Naive thymus-derived CD8-positive, alpha-beta T cell (primary cell): ENCODE data around the gene GCSAML. TPM values are rescaled to one million over a fixed set of nuclear protein-coding genes. Genes with fewer than 3 reads are reported as not detected.

ENCODE experiments used
- ATAC-seq, 2 donors: fragments of 150-1000 bp; cut with Tn5 transposase in 1 of 2; sonication (Bioruptor Pico), chemical (Tn5 transposase) in 1 of 2; 1 replicate in 1 of 2; 2 replicates in 1 of 2; pipeline ENCODE4 v1.10.0; 2021; ENCODE audit warnings: mild to moderate bottlenecking in 2 of 2, moderate library complexity in 2 of 2
- POLR2A ChIA-PET: fragments of 350-600 bp; sonication (Branson Sonifier 250); formaldehyde crosslinking; loops from one replicate; lab custom pipeline; 2021; ENCODE audit warnings: antibody characterized with exemption; lab: Charles Lee
- DNase-seq, 10 donors: peaks; one replicate each; pipeline versions ENCODE4 v3.0.0 to v3.0.0-alpha.2; 2020 to 2022
- H3K27ac Mint-ChIP-seq, 10 donors: one replicate each; pipeline ENCODE4 v1.8.0; 2020 to 2022; ENCODE audit warnings: mild to moderate bottlenecking in 10 of 10, mixed read lengths in 10 of 10, moderate library complexity in 4 of 10, inconsistent platforms in 1 of 10
- H3K27me3 Mint-ChIP-seq, 5 donors: one replicate each; pipeline ENCODE4 v1.8.0; 2021 to 2022; ENCODE audit warnings: mixed read lengths in 5 of 5
- H3K36me3 Mint-ChIP-seq, 3 donors: one replicate each; pipeline ENCODE4 v1.8.0; 2020 to 2022; ENCODE audit warnings: mixed read lengths in 3 of 3, mild to moderate bottlenecking in 2 of 3, inconsistent platforms in 1 of 3
- H3K4me1 Mint-ChIP-seq, 4 donors: one replicate each; pipeline ENCODE4 v1.8.0; 2021 to 2022; ENCODE audit warnings: mixed read lengths in 4 of 4
- H3K4me3 Mint-ChIP-seq, 10 donors: one replicate each; pipeline ENCODE4 v1.8.0; 2020 to 2022; ENCODE audit warnings: mild to moderate bottlenecking in 10 of 10, mixed read lengths in 10 of 10, moderate library complexity in 6 of 10, inconsistent platforms in 1 of 10
- H3K9me3 Mint-ChIP-seq, 9 donors: one replicate each; pipeline ENCODE4 v1.8.0; 2020 to 2022; ENCODE audit warnings: mixed read lengths in 9 of 9, mild to moderate bottlenecking in 3 of 9, inconsistent platforms in 1 of 9, moderate library complexity in 1 of 9
- polyA plus RNA-seq, 3 donors: library from polyadenylated mRNA; unstranded; fragments of 300-500 nt; fragmentation: Illumina TruSeq; gene quantifications; one replicate each; pipeline ENCODE4 v1.2.3, GENCODE V29; 2021
- total RNA-seq, 8 experiments: library from RNA in 2 of 8; stranded (reverse) in 2 of 8; gene quantifications; one replicate each; pipeline ENCODE4 v1.2.3 and lab custom pipeline; 2021 to 2026

The GCSAML gene
- total and polyA plus RNA-seq, 5 experiments from 2014 or later, result 0.75 TPM; not detected in 4

DNA sequence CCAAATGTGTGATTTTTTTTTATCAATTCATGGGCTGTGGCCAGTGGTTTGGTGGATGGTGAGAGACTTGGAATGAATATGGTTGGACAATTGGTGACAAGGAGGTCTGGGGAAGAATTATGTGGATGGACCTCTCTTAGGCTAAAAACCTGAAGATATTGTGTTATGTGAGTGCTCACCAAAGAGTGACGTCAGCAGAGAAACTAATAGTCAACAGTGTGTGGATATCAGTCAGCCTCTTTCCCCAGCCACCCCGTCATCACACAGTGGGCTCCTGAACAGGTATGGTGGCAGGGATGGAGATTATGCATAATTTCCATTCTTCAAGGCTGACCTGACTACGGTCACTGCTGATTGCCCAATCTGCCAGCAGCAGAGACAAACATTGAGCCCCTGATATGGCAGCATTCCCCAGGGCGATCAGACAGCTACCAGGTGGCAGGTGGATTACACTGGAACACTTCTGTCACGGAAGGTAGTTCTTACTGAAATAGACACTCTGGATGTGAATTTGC is 30.1 kb downstream of the GCSAML start:
- POLR2A ChIA-PET, result no interaction called here
- ATAC-seq (no peak), DNase-seq (no peak)
- Mint-ChIP-seq H3K9me3 (no peaks in the 10 kb centered on the region), H3K4me3 (no peak overlapping the region), H3K36me3 (no peaks in the 10 kb centered on the region), H3K4me1 (no peaks in the 10 kb centered on the region), H3K27ac (no peak overlapping the region), H3K27me3 (peaks cover 0 to 4% (median 0%) of the 10 kb centered on the region in 5 donors)

DNA sequence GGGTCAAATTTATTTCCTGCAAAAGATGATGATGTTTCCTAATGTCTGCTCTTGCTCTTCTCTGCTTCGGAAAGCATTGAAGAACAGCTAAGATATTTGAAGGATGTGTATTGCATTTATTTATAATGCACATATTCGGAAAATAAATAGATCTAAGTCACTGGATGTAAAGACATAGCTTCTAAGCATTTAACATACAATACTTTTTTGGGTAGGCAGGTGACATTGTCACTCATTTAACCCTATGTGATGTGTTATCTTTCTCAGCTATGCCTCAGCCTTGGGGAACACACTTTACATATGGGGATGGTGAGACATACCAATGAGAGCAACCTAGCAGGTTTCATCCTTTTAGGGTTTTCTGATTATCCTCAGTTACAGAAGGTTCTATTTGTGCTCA is 39.1 kb downstream of the GCSAML start, which contains the start of gene OR2G2:
TSS of gene OR2G2 (plus strand) at position 301 of the 400 bp plus-strand sequence. CDS start at position 301, 0 bp downstream.
- H3K9me3 Mint-ChIP-seq, result peaks cover 0 to 10% (median 4%) of the 10 kb centered on the region in 9 donors
- H3K27me3 Mint-ChIP-seq, result peaks cover 0 to 21% (median 9%) of the 10 kb centered on the region in 5 donors
- no peak for DNase-seq
- H3K27ac Mint-ChIP-seq, result no peak within 1 kb of the TSS
- H3K4me1 Mint-ChIP-seq, result no peaks in the 10 kb centered on the region
- no peak within 1 kb of the TSS for H3K4me3 Mint-ChIP-seq
- POLR2A ChIA-PET, result no interaction called here
- H3K36me3 Mint-ChIP-seq, result no peaks in the 10 kb centered on the region
- ATAC-seq, result no peak

DNA sequence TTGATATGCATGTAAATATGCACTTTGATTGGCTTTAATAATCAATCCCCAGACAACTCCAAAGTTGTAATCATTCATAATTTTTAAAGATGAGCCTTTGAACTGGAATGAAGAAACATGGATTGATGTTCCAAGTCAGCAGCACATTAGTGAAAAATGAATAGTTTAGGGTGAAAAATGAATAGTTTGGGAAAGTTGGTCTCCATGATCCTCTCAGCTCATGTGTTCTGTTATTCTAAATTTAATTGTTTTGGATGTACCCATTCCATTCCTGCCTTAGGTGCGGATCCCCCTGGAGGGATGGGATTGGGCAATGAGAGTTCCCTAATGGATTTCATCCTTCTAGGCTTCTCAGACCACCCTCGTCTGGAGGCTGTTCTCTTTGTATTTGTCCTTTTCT is 56.4 kb downstream of the GCSAML start, which contains the start of gene OR2G3:
TSS of gene OR2G3 (plus strand) at position 301 of the 400 bp plus-strand sequence. CDS start at position 301, 0 bp downstream.
- Mint-ChIP-seq H3K9me3 (peaks cover 0 to 18% (median 6%) of the 10 kb centered on the region in 9 donors), H3K4me1 (no peaks in the 10 kb centered on the region), H3K27me3 (peaks cover 9 to 38% (median 17%) of the 10 kb centered on the region in 5 donors), H3K27ac (peak within 1 kb of the TSS in 1 of 10 donors; percentile 36), H3K4me3 (no peak within 1 kb of the TSS), H3K36me3 (no peaks in the 10 kb centered on the region)
- POLR2A ChIA-PET, result no interaction called here
- ATAC-seq (no peak), DNase-seq (no peak)

DNA sequence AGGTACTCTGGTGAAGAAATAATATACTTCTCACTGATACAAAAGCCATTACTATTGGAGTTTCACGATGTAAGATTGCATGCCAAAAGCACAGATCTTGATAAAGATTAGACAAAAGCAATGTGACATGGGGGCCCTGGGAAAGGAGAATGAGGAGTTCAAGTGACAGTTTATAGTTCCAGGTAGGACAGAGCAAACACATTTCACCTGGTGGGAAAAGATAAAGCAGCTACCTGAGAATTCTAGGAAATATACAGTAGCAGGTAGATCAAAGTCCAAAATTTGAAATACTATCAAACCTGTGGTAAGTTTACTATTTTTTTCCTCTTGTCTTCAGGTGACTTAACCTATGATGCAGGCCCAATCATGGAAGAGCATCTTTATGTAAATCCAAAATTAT is 64.5 kb downstream of the GCSAML start:
- no peak overlapping the region for H3K4me3 Mint-ChIP-seq
- POLR2A ChIA-PET, result no interaction called here
- no peak for ATAC-seq
- H3K27ac Mint-ChIP-seq, result no peak overlapping the region
- H3K9me3 Mint-ChIP-seq, result peaks cover 0 to 15% (median 6%) of the 10 kb centered on the region in 9 donors
- no peak for DNase-seq
- no peaks in the 10 kb centered on the region for H3K36me3 Mint-ChIP-seq
- no peaks in the 10 kb centered on the region for H3K4me1 Mint-ChIP-seq
- peaks cover 3 to 25% (median 7%) of the 10 kb centered on the region in 5 donors for H3K27me3 Mint-ChIP-seq

DNA sequence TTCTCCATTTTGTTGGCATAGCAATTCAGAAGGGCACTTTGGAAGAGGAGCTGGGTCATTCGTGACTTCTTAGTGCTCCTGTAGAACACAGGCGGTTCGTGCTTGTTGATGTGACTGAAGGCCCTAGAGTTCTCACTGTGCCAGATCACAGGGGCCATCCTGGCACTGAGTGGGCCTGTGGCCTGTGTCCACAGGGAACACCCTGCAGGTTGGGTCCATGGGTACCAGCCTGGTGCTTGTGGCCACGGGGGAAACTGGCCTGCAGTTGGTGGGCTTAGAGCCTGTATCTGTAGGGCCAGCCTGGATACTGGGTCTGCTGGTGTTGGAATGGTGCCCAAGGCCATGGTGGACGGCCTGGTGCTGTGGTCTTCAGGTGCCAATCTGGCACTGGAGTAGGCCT is 65.7 kb downstream of the GCSAML start:
- Mint-ChIP-seq H3K4me1 (no peaks in the 10 kb centered on the region), H3K9me3 (peaks cover 0 to 10% (median 5%) of the 10 kb centered on the region in 9 donors)
- ATAC-seq, result no peak

More for the DNA sequence above, 65.7 kb downstream of the GCSAML start:
- Mint-ChIP-seq H3K36me3 (no peaks in the 10 kb centered on the region), H3K4me3 (no peak overlapping the region), H3K27ac (no peak overlapping the region), H3K27me3 (peaks cover 0 to 14% (median 3%) of the 10 kb centered on the region in 5 donors)
- POLR2A ChIA-PET, result no interaction called here
- DNase-seq, result no peak

Other genes with a start within 250 kb of the GCSAML start
- gene ZNF496, start 217.3 kb upstream of the GCSAML start, total RNA-seq, result 10 to 100 TPM; 73.9 to 77.8 TPM
- 10 to 100 TPM; 17.3 to 36.3 (median 20.4) TPM for gene ZNF496, start 217.3 kb upstream of the GCSAML start, polyA plus RNA-seq
- gene NLRP3, start 133.0 kb upstream of the GCSAML start, total RNA-seq, result 1 to 10 TPM; 2.6 to 3.2 TPM
- 1 to 10 TPM in 2 of 3 donors, under 1 TPM in 1; 0.42 to 2.4 (median 1.8) TPM for gene NLRP3, start 133.0 kb upstream of the GCSAML start, polyA plus RNA-seq
- not detected for gene OR2B11, start 91.0 kb upstream of the GCSAML start, total RNA-seq
- gene OR2B11, start 91.0 kb upstream of the GCSAML start, polyA plus RNA-seq, result not detected
- not detected for gene OR2C3, start 12.7 kb upstream of the GCSAML start, total RNA-seq
- not detected for gene OR2C3, start 12.7 kb upstream of the GCSAML start, polyA plus RNA-seq
- not detected for gene OR2G2, start 39.2 kb downstream of the GCSAML start, total RNA-seq
- not detected for gene OR2G2, start 39.2 kb downstream of the GCSAML start, polyA plus RNA-seq
- gene OR2G3, start 56.5 kb downstream of the GCSAML start, total RNA-seq, result not detected
- gene OR2G3, start 56.5 kb downstream of the GCSAML start, polyA plus RNA-seq, result not detected
- not detected for gene OR13G1, start 130.6 kb downstream of the GCSAML start, total RNA-seq
- gene OR13G1, start 130.6 kb downstream of the GCSAML start, polyA plus RNA-seq, result not detected
- gene OR6F1, start 167.5 kb downstream of the GCSAML start, total RNA-seq, result not detected
- gene OR6F1, start 167.5 kb downstream of the GCSAML start, polyA plus RNA-seq, result not detected
- gene OR14K1, start 189.5 kb downstream of the GCSAML start, total RNA-seq, result not detected
- gene OR14K1, start 189.5 kb downstream of the GCSAML start, polyA plus RNA-seq, result not detected
- gene OR14A2, start 199.0 kb downstream of the GCSAML start, total RNA-seq, result not detected
- not detected for gene OR14A2, start 199.0 kb downstream of the GCSAML start, polyA plus RNA-seq
- gene OR1C1, start 211.4 kb downstream of the GCSAML start, total RNA-seq, result not detected
- not detected for gene OR1C1, start 211.4 kb downstream of the GCSAML start, polyA plus RNA-seq